Mesenchymal stem cell (in vitro differentiated cells and primary cell): ENCODE measurements around the gene PRR20D. TPM values are rescaled to one million over a fixed set of nuclear protein-coding genes. Genes with fewer than 3 reads are reported as not detected.
"Not testable (repeated sequence)": the region's sequence is repeated elsewhere in the genome, so short reads cannot be mapped to it uniquely, and the experiment has no call there.

Experiments used
- DNase-seq: peaks from one replicate; pipeline ENCODE4 v3.0.0-alpha.2; 2013
- H2AFZ ChIP-seq: one replicate; pipeline ENCODE4 v1.6.1; 2013; ENCODE audit warnings: low read depth, mild to moderate bottlenecking, control low read depth, inconsistent platforms, low read length, moderate library complexity
- H2AK5ac ChIP-seq: 2 replicates; pipeline ENCODE4 v1.6.1; 2013; ENCODE audit warnings: low read length, moderate library complexity, mild to moderate bottlenecking, inconsistent platforms; ENCODE audit not compliant: severe bottlenecking
- H2BK120ac ChIP-seq: one replicate; pipeline ENCODE4 v1.6.1; 2013; ENCODE audit warnings: low read depth, mild to moderate bottlenecking, inconsistent platforms, low read length, moderate library complexity
- H2BK12ac ChIP-seq, 2 experiments: one replicate each; pipeline ENCODE4 v1.6.1; 2013; ENCODE audit warnings: inconsistent platforms in 2 of 2, low read length in 2 of 2, mild to moderate bottlenecking in 2 of 2, moderate library complexity in 2 of 2, control low read depth in 1 of 2
- H2BK15ac ChIP-seq: one replicate; pipeline ENCODE4 v1.6.1; 2013; ENCODE audit warnings: mild to moderate bottlenecking, low read depth, inconsistent platforms; ENCODE audit not compliant: poor library complexity, severe bottlenecking
- H2BK5ac ChIP-seq: 2 replicates; pipeline ENCODE4 v1.6.1; 2013; ENCODE audit warnings: low read depth, mild to moderate bottlenecking, low read length, control low read depth, inconsistent platforms; ENCODE audit not compliant: poor library complexity, severe bottlenecking
- H3K14ac ChIP-seq, 2 experiments: one replicate each; pipeline ENCODE4 v1.6.1; 2013; ENCODE audit warnings: inconsistent platforms in 2 of 2, low read length in 2 of 2, control low read depth in 1 of 2, mild to moderate bottlenecking in 1 of 2, moderate library complexity in 1 of 2
- H3K18ac ChIP-seq, 2 experiments: one replicate each; pipeline ENCODE4 v1.6.1; 2013; ENCODE audit warnings: inconsistent platforms in 2 of 2, low read length in 2 of 2, control low read depth in 1 of 2, low read depth in 1 of 2, mild to moderate bottlenecking in 1 of 2
- H3K23ac ChIP-seq, 2 experiments: one replicate each; pipeline ENCODE4 v1.6.1; 2013; ENCODE audit warnings: inconsistent platforms in 2 of 2, low read length in 2 of 2, mild to moderate bottlenecking in 2 of 2, moderate library complexity in 2 of 2, control low read depth in 1 of 2
- H3K27ac ChIP-seq: 2 replicates; pipeline ENCODE4 v1.5.1; 2013; ENCODE audit warnings: mild to moderate bottlenecking, moderate library complexity, low read length, control low read depth, inconsistent platforms; ENCODE audit not compliant: poor library complexity, severe bottlenecking
- H3K27me3 ChIP-seq, 2 experiments: 2 replicates each; pipeline versions ENCODE4 v1.6.1 to v1.7.0; 2013; ENCODE audit warnings: low read length in 2 of 2, mild to moderate bottlenecking in 2 of 2, moderate library complexity in 2 of 2, control low read depth in 1 of 2, inconsistent platforms in 1 of 2; ENCODE audit not compliant: control insufficient read depth in 1 of 2, insufficient read depth in 1 of 2
- H3K36me3 ChIP-seq, 2 experiments: 2 replicates each; pipeline versions ENCODE4 v1.6.1 to v1.7.0; 2013; ENCODE audit warnings: low read length in 2 of 2, control low read depth in 1 of 2, inconsistent platforms in 1 of 2, low read depth in 1 of 2, mild to moderate bottlenecking in 1 of 2; ENCODE audit not compliant: insufficient read depth in 2 of 2, control insufficient read depth in 1 of 2
- H3K4ac ChIP-seq, 2 experiments: one replicate each; pipeline ENCODE4 v1.6.1; 2013; ENCODE audit warnings: inconsistent platforms in 2 of 2, low read length in 2 of 2, mild to moderate bottlenecking in 2 of 2, moderate library complexity in 2 of 2, control low read depth in 1 of 2, low read depth in 1 of 2
- H3K4me1 ChIP-seq: 2 replicates; pipeline ENCODE4 v1.6.1; 2013; ENCODE audit warnings: low read depth, low read length, control low read depth; ENCODE audit not compliant: control insufficient read depth, insufficient read depth
- H3K4me2 ChIP-seq: 2 replicates; pipeline ENCODE4 v1.6.1; 2013; ENCODE audit warnings: low read length, mild to moderate bottlenecking, inconsistent platforms; ENCODE audit not compliant: poor library complexity, severe bottlenecking
- H3K4me3 ChIP-seq, 2 experiments: 2 replicates each; pipeline versions ENCODE4 v1.5.1 to v1.7.0; 2013; ENCODE audit warnings: low read length in 2 of 2, mild to moderate bottlenecking in 2 of 2, control low read depth in 1 of 2, low read depth in 1 of 2; ENCODE audit not compliant: insufficient read depth in 1 of 2
- H3K79me1 ChIP-seq: replicated peaks from 2 replicates; pipeline ENCODE4 v1.6.1; 2013; ENCODE audit warnings: mild to moderate bottlenecking, control low read depth, low read length, inconsistent platforms; ENCODE audit not compliant: poor library complexity, severe bottlenecking
- H3K9ac ChIP-seq: 2 replicates; pipeline ENCODE4 v1.7.0; 2013; ENCODE audit warnings: mild to moderate bottlenecking, low read length, moderate library complexity
- H3K9me3 ChIP-seq: 2 replicates; pipeline ENCODE4 v1.7.0; 2013; ENCODE audit warnings: mild to moderate bottlenecking, low read length; ENCODE audit not compliant: control insufficient read depth
- H4K8ac ChIP-seq: one replicate; pipeline ENCODE4 v1.6.1; 2013; ENCODE audit warnings: inconsistent platforms, mild to moderate bottlenecking, low read length, moderate library complexity
- H4K91ac ChIP-seq: one replicate; pipeline ENCODE4 v1.6.1; 2013; ENCODE audit warnings: mild to moderate bottlenecking, low read length, inconsistent platforms
- WGBS: methylation state at CpG from one replicate; pipeline ENCODE4 v1.1.7; 2013; ENCODE audit warnings: mixed read lengths; 5-methylcytosine and 5-hydroxymethylcytosine counted together
- small RNA-seq: library from polyadenylated mRNA; stranded (forward); fragments of <200 nt; extraction: miRNeasy Mini kit (QIAGEN cat#:217004); gene quantifications from one replicate; pipeline ENCODE3, GENCODE V24; 2013; ENCODE audit warnings: low read depth

Gene PRR20D

GRCh38 chr13:57166897-57167296 is 6.5 kb downstream of the PRR20D start, which contains the start of gene PRR20E:
Gene PRR20E (plus strand): TSS chr13:57167197. CDS start chr13:57167584, 387 bp downstream.
- H3K4me2 ChIP-seq, H3K4ac ChIP-seq, H3K18ac ChIP-seq, H3K4me1 ChIP-seq, H3K14ac ChIP-seq, H3K9ac ChIP-seq, H2BK120ac ChIP-seq, H3K79me1 ChIP-seq, H2AK5ac ChIP-seq, H3K36me3 ChIP-seq, H3K4me3 ChIP-seq, H3K27ac ChIP-seq, H3K23ac ChIP-seq, DNase-seq, H2AFZ ChIP-seq, H3K9me3 ChIP-seq, H4K8ac ChIP-seq, H2BK5ac ChIP-seq, H2BK12ac ChIP-seq, H2BK15ac ChIP-seq, H3K27me3 ChIP-seq, H4K91ac ChIP-seq: not testable (repeated sequence)
- no CpG with 5 or more reads among the region's 22 CpGs for WGBS

GRCh38 chr13:57191667-57192066 is 31.2 kb downstream of the PRR20D start:
- H2AFZ ChIP-seq = no peak overlapping the region
- no peak overlapping the region for H2BK5ac ChIP-seq
- no CpG with 5 or more reads among the region's 1 CpG for WGBS
- H2BK12ac ChIP-seq = no peak overlapping the region
- no peak overlapping the region for H3K18ac ChIP-seq
- no peak overlapping the region for H2BK15ac ChIP-seq
- H3K23ac ChIP-seq = no peak overlapping the region
- H3K4me1 ChIP-seq = no peaks in the 10 kb centered on the region
- H3K4me2 ChIP-seq = no peak overlapping the region
- no peak overlapping the region for H3K9ac ChIP-seq
- H3K9me3 ChIP-seq = no peaks in the 10 kb centered on the region
- H3K36me3 ChIP-seq = no peaks in the 10 kb centered on the region
- H2BK120ac ChIP-seq = no peak overlapping the region
- H2AK5ac ChIP-seq = no peak overlapping the region
- H3K4ac ChIP-seq = no peak overlapping the region
- DNase-seq = no peak
- H3K27ac ChIP-seq = no peak overlapping the region
- H4K8ac ChIP-seq = no peak overlapping the region
- H4K91ac ChIP-seq = no peak overlapping the region
- no peak overlapping the region for H3K4me3 ChIP-seq
- H3K14ac ChIP-seq = no peak overlapping the region
- no peaks in the 10 kb centered on the region for H3K79me1 ChIP-seq
- no peaks in the 10 kb centered on the region for H3K27me3 ChIP-seq

DNA sequence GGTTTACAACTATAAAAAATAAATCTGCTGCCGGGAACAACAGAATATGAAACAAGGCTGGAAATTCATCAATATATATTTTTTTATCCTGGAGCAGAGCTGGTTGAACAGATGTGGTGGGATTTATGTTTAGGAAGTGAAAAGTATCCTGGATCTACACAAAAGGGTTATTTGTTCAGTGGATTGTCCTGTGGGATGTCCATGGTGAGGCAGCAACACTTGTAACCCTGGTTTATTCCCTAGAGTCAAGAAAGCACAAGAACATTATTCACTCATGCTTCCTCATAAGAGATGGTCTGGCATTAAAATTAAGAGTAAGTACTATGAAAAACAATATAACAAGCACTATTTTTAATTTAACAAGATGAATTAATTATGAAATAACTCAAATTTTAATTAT is 52.6 kb downstream of the PRR20D start:
- no peak overlapping the region for H3K4me2 ChIP-seq
- no peak overlapping the region for H3K4me3 ChIP-seq
- no peak overlapping the region for H2AFZ ChIP-seq
- H3K4me1 ChIP-seq = no peaks in the 10 kb centered on the region
- H3K27me3 ChIP-seq = no peaks in the 10 kb centered on the region
- WGBS = no CpG with 5 or more reads among the region's 1 CpG
- H3K9ac ChIP-seq = no peak overlapping the region
- H3K4ac ChIP-seq = no peak overlapping the region
- H4K8ac ChIP-seq = no peak overlapping the region
- DNase-seq = no peak
- H4K91ac ChIP-seq = no peak overlapping the region
- no peak overlapping the region for H2BK12ac ChIP-seq
- H3K9me3 ChIP-seq = peaks cover 3% of the 10 kb centered on the region
- no peaks in the 10 kb centered on the region for H3K79me1 ChIP-seq
- no peak overlapping the region for H3K18ac ChIP-seq
- no peak overlapping the region for H2BK5ac ChIP-seq
- no peak overlapping the region for H2BK120ac ChIP-seq
- no peak overlapping the region for H2BK15ac ChIP-seq
- H3K36me3 ChIP-seq = no peaks in the 10 kb centered on the region
- H2AK5ac ChIP-seq = no peak overlapping the region
- H3K23ac ChIP-seq = no peak overlapping the region
- H3K14ac ChIP-seq = no peak overlapping the region
- no peak overlapping the region for H3K27ac ChIP-seq

Small RNAs within 50 kb of the gene (small RNA-seq; reads per million reads assigned to genes)
- not detected for gene PRR20FP
